A549 (cell line): ENCODE data around the gene FDXACB1.

ENCODE experiments used
- CTCF ChIP-seq: fragments of >200 bp; sonication (Bioruptor Twin); formaldehyde crosslinking; IDR thresholded peaks from 3 replicates; pipeline ENCODE4 v1.5.1; 2016
- RAD21 ChIP-seq, 2 experiments: fragments of >200 bp in 1 of 2; sonication (Bioruptor Twin) in 1 of 2; formaldehyde crosslinking in 1 of 2; IDR thresholded peaks in 1 of 2; conservative IDR thresholded peaks in 1 of 2; 2 replicates in 1 of 2; 3 replicates in 1 of 2; pipeline ENCODE4 v1.6.1; 2012 to 2018; ENCODE audit warnings: inconsistent platforms in 1 of 2

- TF ChIP-seq RAD21 (conservative IDR thresholded peaks at IDR 0.05 in 1 of 2, IDR thresholded peaks at IDR 0.05 in 1 of 2) (no peak), CTCF (no peak)
Observed at GRCh38 chr11:111870886-111871692, 7.9 kb downstream of the FDXACB1 start, which contains the start of gene ALG9.
